ENCODE data around the gene INTS11. TPM values are rescaled to one million over a fixed set of nuclear protein-coding genes. Genes with fewer than 3 reads are reported as not detected.

Gene INTS11
- total RNA-seq, 2 experiments from 2014 or later, result 120 to 134 TPM

- ATAC-seq (peak; percentile 8), DNase-seq (peak; percentile 61)
- no peaks in the 10 kb centered on the region for H3K27me3 Mint-ChIP-seq (ENCODE audit: low read depth)
- H3K36me3 Mint-ChIP-seq (ENCODE audit: low read depth), result peaks cover 6% of the 10 kb centered on the region
- H3K4me1 Mint-ChIP-seq (ENCODE audit: low read depth), result peaks cover 23% of the 10 kb centered on the region
- peak overlapping the region; percentile 84 for H3K4me3 Mint-ChIP-seq
- ChIA-PET CTCF (interaction anchor here (0.8 to 1.6 kb wide), 6 partner anchors 14 to 305 kb away, joined by 3 to 16 read pairs (median 4); partner anchors contain the start of gene AURKAIP1), POLR2A (interaction anchor here (1.0 to 1.1 kb wide), 2 partner anchors 33 to 183 kb away, joined by 3 read pairs; partner anchors contain the start of gene UBE2J2)
- peak overlapping the region; percentile 95 for H3K27ac Mint-ChIP-seq
- no peaks in the 10 kb centered on the region for H3K9me3 Mint-ChIP-seq (ENCODE audit: insufficient read depth)
These were observed 18.3 kb downstream of the INTS11 start for GRCh38 chr1:1306070-1306660.

- ChIA-PET CTCF (interaction anchor here (0.7 to 1.6 kb wide), 10 partner anchors 14 to 304 kb away, joined by 3 to 16 read pairs (median 4); partner anchors contain the start of genes AURKAIP1 and UBE2J2), POLR2A (interaction anchor here (0.9 to 1.1 kb wide), 3 partner anchors 20 to 183 kb away, joined by 3 read pairs; partner anchors contain the start of gene UBE2J2)
- Mint-ChIP-seq H3K36me3 (ENCODE audit: low read depth) (peaks cover 2% of the 10 kb centered on the region), H3K4me3 (peak overlapping the region; percentile 84), H3K27ac (peak overlapping the region; percentile 95), H3K4me1 (ENCODE audit: low read depth) (peaks cover 23% of the 10 kb centered on the region), H3K9me3 (ENCODE audit: insufficient read depth) (no peaks in the 10 kb centered on the region), H3K27me3 (ENCODE audit: low read depth) (no peaks in the 10 kb centered on the region)
- peak; percentile 62 for ATAC-seq
- DNase-seq, result peak; percentile 89
These were observed 19.0 kb downstream of the INTS11 start for GRCh38 chr1:1305300-1306069.

GRCh38 chr1:1304331-1305299 lies 19.8 kb downstream of the INTS11 start:
- H3K4me3 Mint-ChIP-seq, result peak overlapping the region; percentile 84
- H3K36me3 Mint-ChIP-seq (ENCODE audit: low read depth), result no peaks in the 10 kb centered on the region
- no peak for ATAC-seq
- peaks cover 20% of the 10 kb centered on the region for H3K4me1 Mint-ChIP-seq (ENCODE audit: low read depth)
- ChIA-PET CTCF (interaction anchor here (1.0 to 1.6 kb wide), 7 partner anchors 31 to 303 kb away, joined by 3 to 16 read pairs (median 7); partner anchors contain the start of genes AURKAIP1 and UBE2J2), POLR2A (interaction anchor here (0.6 to 1.1 kb wide), 4 partner anchors 19 to 337 kb away, joined by 3 read pairs; partner anchors contain the start of gene UBE2J2)
- peak overlapping the region; percentile 95 for H3K27ac Mint-ChIP-seq
- no peaks in the 10 kb centered on the region for H3K27me3 Mint-ChIP-seq (ENCODE audit: low read depth)
- H3K9me3 Mint-ChIP-seq (ENCODE audit: insufficient read depth), result no peaks in the 10 kb centered on the region
- no peak for DNase-seq

GRCh38 chr1:1303736-1304135 lies 20.7 kb downstream of the INTS11 start:
- Mint-ChIP-seq H3K4me3 (no peak overlapping the region), H3K9me3 (ENCODE audit: insufficient read depth) (no peaks in the 10 kb centered on the region), H3K27ac (peak overlapping the region; percentile 60), H3K4me1 (ENCODE audit: low read depth) (peaks cover 20% of the 10 kb centered on the region), H3K27me3 (ENCODE audit: low read depth) (no peaks in the 10 kb centered on the region), H3K36me3 (ENCODE audit: low read depth) (no peaks in the 10 kb centered on the region)
- ChIA-PET POLR2A (no interaction called here), CTCF (no interaction called here)
- no peak for DNase-seq
- no peak for ATAC-seq

GRCh38 chr1:1302951-1303509 lies 21.4 kb downstream of the INTS11 start:
- H3K36me3 Mint-ChIP-seq (ENCODE audit: low read depth), result no peaks in the 10 kb centered on the region
- POLR2A ChIA-PET, result no interaction called here
- no peak overlapping the region for H3K4me3 Mint-ChIP-seq
- ATAC-seq, result no peak
- H3K27me3 Mint-ChIP-seq (ENCODE audit: low read depth), result no peaks in the 10 kb centered on the region
- DNase-seq, result no peak
- H3K4me1 Mint-ChIP-seq (ENCODE audit: low read depth), result peaks cover 20% of the 10 kb centered on the region
- no peaks in the 10 kb centered on the region for H3K9me3 Mint-ChIP-seq (ENCODE audit: insufficient read depth)
- CTCF ChIA-PET, result no interaction called here
- no peak overlapping the region for H3K27ac Mint-ChIP-seq

GRCh38 chr1:1302006-1302430 lies 22.4 kb downstream of the INTS11 start:
- H3K36me3 Mint-ChIP-seq (ENCODE audit: low read depth), result no peaks in the 10 kb centered on the region
- H3K4me1 Mint-ChIP-seq (ENCODE audit: low read depth), result peaks cover 20% of the 10 kb centered on the region
- DNase-seq (no peak), ATAC-seq (no peak)
- H3K27me3 Mint-ChIP-seq (ENCODE audit: low read depth), result no peaks in the 10 kb centered on the region
- H3K4me3 Mint-ChIP-seq, result no peak overlapping the region
- no peak overlapping the region for H3K27ac Mint-ChIP-seq
- ChIA-PET CTCF (no interaction called here), POLR2A (no interaction called here)
- no peaks in the 10 kb centered on the region for H3K9me3 Mint-ChIP-seq (ENCODE audit: insufficient read depth)

GRCh38 chr1:1300352-1300739 lies 24.1 kb downstream of the INTS11 start:
- POLR2A ChIA-PET, result no interaction called here
- Mint-ChIP-seq H3K4me3 (no peak overlapping the region), H3K9me3 (ENCODE audit: insufficient read depth) (no peaks in the 10 kb centered on the region), H3K27ac (no peak overlapping the region), H3K36me3 (ENCODE audit: low read depth) (no peaks in the 10 kb centered on the region), H3K4me1 (ENCODE audit: low read depth) (peaks cover 9% of the 10 kb centered on the region), H3K27me3 (ENCODE audit: low read depth) (no peaks in the 10 kb centered on the region)
- CTCF ChIA-PET, result no interaction called here
- no peak for ATAC-seq
- DNase-seq, result no peak

GRCh38 chr1:1299686-1300351 lies 24.6 kb downstream of the INTS11 start:
- Mint-ChIP-seq H3K4me1 (ENCODE audit: low read depth) (peaks cover 4% of the 10 kb centered on the region), H3K27me3 (ENCODE audit: low read depth) (no peaks in the 10 kb centered on the region), H3K36me3 (ENCODE audit: low read depth) (no peaks in the 10 kb centered on the region), H3K4me3 (no peak overlapping the region), H3K27ac (no peak overlapping the region), H3K9me3 (ENCODE audit: insufficient read depth) (no peaks in the 10 kb centered on the region)
- ATAC-seq (peak; percentile 71), DNase-seq (peak; percentile 56)
- ChIA-PET CTCF (no interaction called here), POLR2A (no interaction called here)

GRCh38 chr1:1298861-1299685 lies 25.4 kb downstream of the INTS11 start:
- ChIA-PET POLR2A (no interaction called here), CTCF (no interaction called here)
- H3K4me1 Mint-ChIP-seq (ENCODE audit: low read depth), result no peaks in the 10 kb centered on the region
- no peaks in the 10 kb centered on the region for H3K9me3 Mint-ChIP-seq (ENCODE audit: insufficient read depth)
- peaks cover 1% of the 10 kb centered on the region for H3K36me3 Mint-ChIP-seq (ENCODE audit: low read depth)
- no peak overlapping the region for H3K4me3 Mint-ChIP-seq
- ATAC-seq (no peak), DNase-seq (peak; percentile 43)
- H3K27ac Mint-ChIP-seq, result no peak overlapping the region
- H3K27me3 Mint-ChIP-seq (ENCODE audit: low read depth), result no peaks in the 10 kb centered on the region

GRCh38 chr1:1297802-1298424 lies 26.5 kb downstream of the INTS11 start:
- peaks cover 1% of the 10 kb centered on the region for H3K36me3 Mint-ChIP-seq (ENCODE audit: low read depth)
- POLR2A ChIA-PET, result no interaction called here
- no peak overlapping the region for H3K4me3 Mint-ChIP-seq
- no peaks in the 10 kb centered on the region for H3K4me1 Mint-ChIP-seq (ENCODE audit: low read depth)
- ATAC-seq, result no peak
- no peaks in the 10 kb centered on the region for H3K27me3 Mint-ChIP-seq (ENCODE audit: low read depth)
- CTCF ChIA-PET, result no interaction called here
- no peak overlapping the region for H3K27ac Mint-ChIP-seq
- DNase-seq, result no peak
- H3K9me3 Mint-ChIP-seq (ENCODE audit: insufficient read depth), result no peaks in the 10 kb centered on the region
